COLO668 (cell line): ENCODE data around the gene SFXN2.
"Not testable (repeated sequence)": the region's sequence is repeated elsewhere in the genome, so short reads cannot be mapped to it uniquely, and the experiment has no call there.

Source experiments
- DNase-seq: peaks from one replicate; lab custom pipeline; 2025; ENCODE audit not compliant: unreplicated experiment; lab: John Stamatoyannopoulos, UW

The SFXN2 gene

GRCh38 chr10:102714621-102715455 is at the start of gene SFXN2:
Gene SFXN2, plus strand, starts transcription at chr10:102714636. Its CDS starts 12,001 bp downstream, at chr10:102726637.
- DNase-seq: peak; percentile 68

- DNase-seq: no peak
Measured at GRCh38 chr10:102665904-102666509, 48.4 kb upstream of the SFXN2 start.

- DNase-seq: not testable (repeated sequence)
Measured at GRCh38 chr10:102667411-102667810, 47.0 kb upstream of the SFXN2 start.

GRCh38 chr10:102668326-102669107 is 45.9 kb upstream of the SFXN2 start:
- no peak for DNase-seq

- DNase-seq: no peak
Measured at GRCh38 chr10:102669206-102670064, 45.0 kb upstream of the SFXN2 start.

- no peak for DNase-seq
Measured at GRCh38 chr10:102670065-102670670, 44.3 kb upstream of the SFXN2 start.

- DNase-seq: no peak
Measured at GRCh38 chr10:102670871-102671434, 43.5 kb upstream of the SFXN2 start.

- no peak for DNase-seq
Measured at GRCh38 chr10:102673236-102673818, 41.1 kb upstream of the SFXN2 start.

GRCh38 chr10:102673819-102674511 is 40.5 kb upstream of the SFXN2 start:
- no peak for DNase-seq

GRCh38 chr10:102674566-102674965 is 39.9 kb upstream of the SFXN2 start:
- no peak for DNase-seq

GRCh38 chr10:102675011-102675665 is 39.3 kb upstream of the SFXN2 start:
- DNase-seq: no peak

- DNase-seq: no peak
Measured at GRCh38 chr10:102675666-102676533, 38.5 kb upstream of the SFXN2 start.

- no peak for DNase-seq
Measured at GRCh38 chr10:102676534-102677315, 37.7 kb upstream of the SFXN2 start.

- DNase-seq: no peak
Measured at GRCh38 chr10:102677331-102678067, 36.9 kb upstream of the SFXN2 start.

- peak; percentile 13 for DNase-seq
Measured at GRCh38 chr10:102678068-102678400, 36.4 kb upstream of the SFXN2 start.

- peak; percentile 85 for DNase-seq
Measured at GRCh38 chr10:102678842-102679289, 35.6 kb upstream of the SFXN2 start.
